B cell (primary cell): ENCODE data around the gene SDR39U1. TPM values are rescaled to one million over a fixed set of nuclear protein-coding genes. Genes with fewer than 3 reads are reported as not detected.

Source experiments
- ATAC-seq: fragments of 200-7000 bp; cut with Tn5 transposase; one replicate; pipeline ENCODE4 v1.10.0; 2021; ENCODE audit warnings: low read depth, mild to moderate bottlenecking, moderate number of reproducible peaks, moderate library complexity
- CTCF ChIA-PET: fragments of 350-600 bp; sonication (Branson Sonifier 250); formaldehyde crosslinking; loops from one replicate; lab custom pipeline; 2021; ENCODE audit warnings: antibody characterized with exemption, inconsistent platforms; lab: Charles Lee
- POLR2A ChIA-PET: fragments of 350-600 bp; sonication (Branson Sonifier 250); formaldehyde crosslinking; loops from one replicate; lab custom pipeline; 2021; ENCODE audit warnings: antibody characterized with exemption; lab: Charles Lee
- DNase-seq: peaks from one replicate; pipeline ENCODE4 v3.0.0; 2013
- H2AFZ ChIP-seq: 2 replicates; pipeline ENCODE4 v1.6.1; 2012; ENCODE audit warnings: mild to moderate bottlenecking, low read depth, low read length; ENCODE audit not compliant: insufficient read depth, poor library complexity, severe bottlenecking
- H3K27ac ChIP-seq, 2 donors: 1 replicate in 1 of 2; 2 replicates in 1 of 2; pipeline ENCODE4 v1.5.1; 2012 to 2013; ENCODE audit warnings: low read length in 2 of 2, mild to moderate bottlenecking in 2 of 2, moderate library complexity in 1 of 2
- H3K27me3 ChIP-seq, 4 experiments: fragments of 200-600 bp in 1 of 4; sonication (generic) in 1 of 4; replicated peaks in 1 of 4; 1 replicate in 2 of 4; 2 replicates in 2 of 4; pipeline versions ENCODE4 v1.6.1 to v1.7.0; 2013 to 2016; ENCODE audit warnings: low read length in 3 of 4, mild to moderate bottlenecking in 2 of 4, mixed read lengths in 1 of 4, moderate library complexity in 1 of 4; ENCODE audit not compliant: insufficient read depth in 4 of 4, control insufficient read depth in 3 of 4; ENCODE audit errors: control extremely low read depth in 1 of 4
- H3K36me3 ChIP-seq, 2 experiments: replicated peaks in 1 of 2; 1 replicate in 1 of 2; 2 replicates in 1 of 2; pipeline versions ENCODE4 v1.6.1 to v1.7.1; 2013; ENCODE audit warnings: low read length in 1 of 2; ENCODE audit not compliant: insufficient read depth in 2 of 2, control insufficient read depth in 1 of 2; ENCODE audit errors: control extremely low read depth in 1 of 2, extremely low read depth in 1 of 2
- H3K4me1 ChIP-seq, 2 donors: fragments of 200-600 bp in 1 of 2; sonication (generic) in 1 of 2; 1 replicate in 1 of 2; 2 replicates in 1 of 2; pipeline versions ENCODE4 v1.5.1 to v1.6.1; 2013 to 2017; ENCODE audit warnings: low read length in 2 of 2; ENCODE audit not compliant: control insufficient read depth in 2 of 2, insufficient read depth in 2 of 2
- H3K4me2 ChIP-seq: replicated peaks from 2 replicates; pipeline ENCODE3; 2012; ENCODE audit warnings: mild to moderate bottlenecking, low read depth, low read length; ENCODE audit not compliant: poor library complexity, severe bottlenecking
- H3K4me3 ChIP-seq, 5 experiments: fragments of 200-600 bp in 1 of 5; sonication (generic) in 1 of 5; 1 replicate in 3 of 5; 2 replicates in 2 of 5; pipeline versions ENCODE4 v1.5.1 to v1.7.0; 2011 to 2016; ENCODE audit warnings: low read length in 4 of 5, mild to moderate bottlenecking in 4 of 5, low read depth in 2 of 5, control low read depth in 1 of 5, moderate library complexity in 1 of 5; ENCODE audit not compliant: insufficient read depth in 1 of 5; ENCODE audit errors: control extremely low read depth in 1 of 5, extremely low read depth in 1 of 5
- H3K79me2 ChIP-seq: fragments of 200-600 bp; sonication (generic); one replicate; pipeline ENCODE4 v1.6.0; 2016; ENCODE audit warnings: low read length; ENCODE audit not compliant: control insufficient read depth, insufficient read depth
- H3K9ac ChIP-seq: fragments of 200-600 bp; sonication (generic); 2 replicates; pipeline ENCODE4 v1.6.1; 2017; ENCODE audit warnings: mild to moderate bottlenecking, low read length, moderate library complexity
- H3K9me3 ChIP-seq, 3 donors: one replicate each; pipeline versions ENCODE4 v1.6.1 to v1.7.1; 2013; ENCODE audit warnings: low read length in 2 of 3; ENCODE audit not compliant: control insufficient read depth in 2 of 3, insufficient read depth in 1 of 3; ENCODE audit errors: control extremely low read depth in 1 of 3
- H4K20me1 ChIP-seq: 2 replicates; pipeline ENCODE4 v1.6.0; 2012; ENCODE audit warnings: mild to moderate bottlenecking, low read length; ENCODE audit not compliant: insufficient read depth, control insufficient read depth, poor library complexity, severe bottlenecking
- H3K27ac Mint-ChIP-seq: one replicate; pipeline ENCODE4 v1.8.0; 2021; ENCODE audit warnings: mixed read lengths
- H3K27me3 Mint-ChIP-seq: one replicate; pipeline ENCODE4 v1.8.0; 2021; ENCODE audit warnings: mixed read lengths
- H3K4me1 Mint-ChIP-seq: one replicate; pipeline ENCODE4 v1.8.0; 2021; ENCODE audit warnings: mixed read lengths
- H3K4me3 Mint-ChIP-seq: one replicate; pipeline ENCODE4 v1.8.0; 2021; ENCODE audit warnings: mixed read lengths
- H3K9me3 Mint-ChIP-seq: one replicate; pipeline ENCODE4 v1.8.0; 2022; ENCODE audit warnings: mixed read lengths; ENCODE audit not compliant: insufficient read depth
- CTCF ChIP-seq: fragments of 200-600 bp; IDR thresholded peaks from one replicate; pipeline ENCODE4 v1.8.0; 2022; ENCODE audit warnings: antibody characterized with exemption, mild to moderate bottlenecking
- EZH2 ChIP-seq: IDR thresholded peaks from 2 replicates; pipeline ENCODE4 v1.6.1; 2012; ENCODE audit warnings: borderline replicate concordance, low read depth, mild to moderate bottlenecking, moderate library complexity, low read length; ENCODE audit not compliant: insufficient read depth, poor library complexity, severe bottlenecking
- WGBS: methylation state at CpG from one replicate; pipeline ENCODE4 v1.1.5; 2013; ENCODE audit warnings: missing lambda C conversion rate; ENCODE audit not compliant: insufficient coverage; 5-methylcytosine and 5-hydroxymethylcytosine counted together
- intact Hi-C: fragments of 100-400 bp; cut with micrococcal nuclease; formaldehyde crosslinking; loops from one replicate; pipeline ENCODE4 v1.10.0; 2022
- polyA plus RNA-seq: library from polyadenylated mRNA; depleted of rRNA; stranded (reverse); fragments of >200 nt; gene quantifications from 2 replicates; pipeline ENCODE4 v1.2.3, GENCODE V29; 2012
- total RNA-seq, 2 donors: library from RNA; stranded (reverse); fragments of 120-200 nt in 1 of 2; gene quantifications; 1 replicate in 1 of 2; 2 replicates in 1 of 2; pipeline versions ENCODE4 v1.2.3 to v1.2.4, GENCODE V29; 2013 to 2022

SDR39U1 gene
- total and polyA plus RNA-seq, 2 donors (not counting 1 experiment from before 2014, with no cell fraction given) = 126 to 247 TPM

GRCh38 chr14:24409956-24410355, 32.6 kb downstream of the SDR39U1 start:
- Histone ChIP-seq H3K9me3 (peaks cover 0 to 3% (median 0%) of the 10 kb centered on the region in 3 donors), H3K4me1 (no peaks in the 10 kb centered on the region), H3K79me2 (no peaks in the 10 kb centered on the region), H3K4me3 (no peak overlapping the region), H3K4me2 (no peak overlapping the region), H3K36me3 (no peaks in the 10 kb centered on the region), H3K9ac (no peak overlapping the region), H4K20me1 (no peaks in the 10 kb centered on the region), H3K27ac (no peak overlapping the region), H3K27me3 (peaks cover 0 to 11% (median 5%) of the 10 kb centered on the region in 4 experiments), H2AFZ (no peak overlapping the region)
- Mint-ChIP-seq H3K4me3 (no peak overlapping the region), H3K4me1 (no peaks in the 10 kb centered on the region), H3K9me3 (no peaks in the 10 kb centered on the region), H3K27ac (no peak overlapping the region), H3K27me3 (peaks cover 16% of the 10 kb centered on the region)
- no peak for TF ChIP-seq EZH2
- no peak for TF ChIP-seq CTCF
- ChIA-PET CTCF (interaction anchor here (0.6 to 6.0 kb wide), 12 partner anchors 9 to 212 kb away, joined by 3 to 55 read pairs (median 3); partner anchors contain the start of gene KHNYN), POLR2A (interaction anchor here (1.5 kb wide), 1 partner anchor 11 kb away, joined by 6 read pairs; the partner anchor contains the start of gene NYNRIN)
- ATAC-seq (no peak), DNase-seq (no peak)
- 83% methylated on average over 10 of the region's 10 CpGs for WGBS
- intact Hi-C loops = no loop called here

- intact Hi-C loops = no loop called here
- H3K27ac Mint-ChIP-seq = no peak overlapping the region
These were observed 33.4 kb downstream of the SDR39U1 start for GRCh38 chr14:24409192-24409591.

More at GRCh38 chr14:24409192-24409591, 33.4 kb downstream of the SDR39U1 start:
- Mint-ChIP-seq H3K9me3 (no peaks in the 10 kb centered on the region), H3K4me3 (no peak overlapping the region), H3K27me3 (peaks cover 22% of the 10 kb centered on the region), H3K4me1 (no peaks in the 10 kb centered on the region)
- no peak overlapping the region for H3K4me3 ChIP-seq
- H4K20me1 ChIP-seq = no peaks in the 10 kb centered on the region
- WGBS = 76% methylated on average over 4 of the region's 6 CpGs
- H3K27ac ChIP-seq = no peak overlapping the region
- peaks cover 0 to 3% (median 0%) of the 10 kb centered on the region in 3 donors for H3K9me3 ChIP-seq
- TF ChIP-seq EZH2 (no peak), CTCF (no peak)
- no peak overlapping the region for H2AFZ ChIP-seq
- CTCF ChIA-PET = interaction anchor here (0.6 to 6.0 kb wide), 10 partner anchors 8 to 75 kb away, joined by 3 to 55 read pairs (median 3); partner anchors contain the start of genes KHNYN and NYNRIN
- H3K4me1 ChIP-seq = no peaks in the 10 kb centered on the region
- H3K36me3 ChIP-seq = no peaks in the 10 kb centered on the region
- H3K27me3 ChIP-seq = peaks cover 0 to 14% (median 6%) of the 10 kb centered on the region in 4 experiments
- ATAC-seq (no peak), DNase-seq (no peak)
- no peaks in the 10 kb centered on the region for H3K79me2 ChIP-seq
- POLR2A ChIA-PET = interaction anchor here (1.5 kb wide), 1 partner anchor 10 kb away, joined by 6 read pairs; the partner anchor contains the start of gene NYNRIN
- no peak overlapping the region for H3K4me2 ChIP-seq
- H3K9ac ChIP-seq = no peak overlapping the region
